ENCODE data around the gene FHIT.

The FHIT gene

GRCh38 chr3:59957150-59957549 is 1294.1 kb downstream of the FHIT start:
- no peak for DNase-seq (ENCODE audit: low read depth)
- H3K4me3 ChIP-seq (ENCODE audit: control insufficient read depth, low read depth, low read length): no peak overlapping the region
- no peak for TF ChIP-seq CTCF (IDR thresholded peaks at IDR 0.05; ENCODE audit: control insufficient read depth, insufficient read depth, low read depth, low read length, missing control alignments)

GRCh38 chr3:59953104-59953503 is 1298.1 kb downstream of the FHIT start:
- TF ChIP-seq CTCF (IDR thresholded peaks at IDR 0.05; ENCODE audit: control insufficient read depth, insufficient read depth, low read depth, low read length, missing control alignments): no peak
- no peak for DNase-seq (ENCODE audit: low read depth)
- H3K4me3 ChIP-seq (ENCODE audit: control insufficient read depth, low read depth, low read length): no peak overlapping the region

- DNase-seq (ENCODE audit: low read depth): no peak
- H3K4me3 ChIP-seq (ENCODE audit: control insufficient read depth, low read depth, low read length): no peak overlapping the region
- TF ChIP-seq CTCF (IDR thresholded peaks at IDR 0.05; ENCODE audit: control insufficient read depth, insufficient read depth, low read depth, low read length, missing control alignments): no peak
Measured at GRCh38 chr3:59949311-59949710, 1301.9 kb downstream of the FHIT start.

GRCh38 chr3:59946401-59946800 is 1304.9 kb downstream of the FHIT start:
- no peak for TF ChIP-seq CTCF (IDR thresholded peaks at IDR 0.05; ENCODE audit: control insufficient read depth, insufficient read depth, low read depth, low read length, missing control alignments)
- H3K4me3 ChIP-seq (ENCODE audit: control insufficient read depth, low read depth, low read length): no peak overlapping the region
- no peak for DNase-seq (ENCODE audit: low read depth)

GRCh38 chr3:59940718-59941117 is 1310.5 kb downstream of the FHIT start:
- DNase-seq (ENCODE audit: low read depth): no peak
- no peak overlapping the region for H3K4me3 ChIP-seq (ENCODE audit: control insufficient read depth, low read depth, low read length)
- no peak for TF ChIP-seq CTCF (IDR thresholded peaks at IDR 0.05; ENCODE audit: control insufficient read depth, insufficient read depth, low read depth, low read length, missing control alignments)

- no peak for TF ChIP-seq CTCF (IDR thresholded peaks at IDR 0.05; ENCODE audit: control insufficient read depth, insufficient read depth, low read depth, low read length, missing control alignments)
- no peak for DNase-seq (ENCODE audit: low read depth)
- no peak overlapping the region for H3K4me3 ChIP-seq (ENCODE audit: control insufficient read depth, low read depth, low read length)
Measured at GRCh38 chr3:59939826-59940426, 1311.3 kb downstream of the FHIT start.

- TF ChIP-seq CTCF (IDR thresholded peaks at IDR 0.05; ENCODE audit: control insufficient read depth, insufficient read depth, low read depth, low read length, missing control alignments): no peak
- DNase-seq (ENCODE audit: low read depth): no peak
- H3K4me3 ChIP-seq (ENCODE audit: control insufficient read depth, low read depth, low read length): no peak overlapping the region
Measured at GRCh38 chr3:59938828-59939227, 1312.4 kb downstream of the FHIT start.

All from AG09309 (cell line).